Measurements from ENCODE around the gene FBXO27. TPM values are rescaled to one million over a fixed set of nuclear protein-coding genes. Genes with fewer than 3 reads are reported as not detected.
A peak's percentile ranks its signal among the peaks of the same experiment; 100 is the strongest.

FBXO27 gene
- total RNA-seq, 1 donor from 2014 or later = 144 TPM

DNA sequence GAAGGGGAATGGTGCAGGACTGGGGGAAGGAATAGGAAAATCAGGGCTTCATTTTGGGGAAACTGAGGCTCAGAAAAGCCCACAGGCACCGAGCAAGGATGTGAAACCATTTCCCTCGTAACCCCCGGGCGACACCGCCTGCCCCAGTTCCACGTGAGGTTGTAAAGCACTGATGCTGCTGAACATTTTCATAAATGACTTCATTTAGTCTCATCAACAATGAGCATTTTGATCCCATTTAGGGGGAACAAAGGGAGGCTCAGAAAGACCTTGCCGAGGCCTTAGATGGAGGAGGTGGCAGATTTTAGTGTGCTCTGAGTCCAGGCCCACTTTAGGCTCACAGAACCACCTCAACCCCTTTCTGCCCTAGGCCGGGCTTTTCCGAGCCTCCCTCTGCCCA lies 20.5 kb upstream of the FBXO27 start:
- Histone ChIP-seq H3K27me3 (no peaks in the 10 kb centered on the region), H3K4me3 (no peak overlapping the region), H3K36me3 (no peaks in the 10 kb centered on the region), H3K9me3 (no peaks in the 10 kb centered on the region), H3K4me1 (no peaks in the 10 kb centered on the region), H3K27ac (no peak overlapping the region)
- no peak for DNase-seq (ENCODE audit: low spot score in 2 of 2)
- intact Hi-C loops (cut with DNase I) = no loop called here
- TF ChIP-seq, protein P1, sequence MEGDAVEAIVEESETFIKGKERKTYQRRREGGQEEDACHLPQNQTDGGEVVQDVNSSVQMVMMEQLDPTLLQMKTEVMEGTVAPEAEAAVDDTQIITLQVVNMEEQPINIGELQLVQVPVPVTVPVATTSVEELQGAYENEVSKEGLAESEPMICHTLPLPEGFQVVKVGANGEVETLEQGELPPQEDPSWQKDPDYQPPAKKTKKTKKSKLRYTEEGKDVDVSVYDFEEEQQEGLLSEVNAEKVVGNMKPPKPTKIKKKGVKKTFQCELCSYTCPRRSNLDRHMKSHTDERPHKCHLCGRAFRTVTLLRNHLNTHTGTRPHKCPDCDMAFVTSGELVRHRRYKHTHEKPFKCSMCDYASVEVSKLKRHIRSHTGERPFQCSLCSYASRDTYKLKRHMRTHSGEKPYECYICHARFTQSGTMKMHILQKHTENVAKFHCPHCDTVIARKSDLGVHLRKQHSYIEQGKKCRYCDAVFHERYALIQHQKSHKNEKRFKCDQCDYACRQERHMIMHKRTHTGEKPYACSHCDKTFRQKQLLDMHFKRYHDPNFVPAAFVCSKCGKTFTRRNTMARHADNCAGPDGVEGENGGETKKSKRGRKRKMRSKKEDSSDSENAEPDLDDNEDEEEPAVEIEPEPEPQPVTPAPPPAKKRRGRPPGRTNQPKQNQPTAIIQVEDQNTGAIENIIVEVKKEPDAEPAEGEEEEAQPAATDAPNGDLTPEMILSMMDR (IDR thresholded peaks at IDR 0.05) = no peak

DNA sequence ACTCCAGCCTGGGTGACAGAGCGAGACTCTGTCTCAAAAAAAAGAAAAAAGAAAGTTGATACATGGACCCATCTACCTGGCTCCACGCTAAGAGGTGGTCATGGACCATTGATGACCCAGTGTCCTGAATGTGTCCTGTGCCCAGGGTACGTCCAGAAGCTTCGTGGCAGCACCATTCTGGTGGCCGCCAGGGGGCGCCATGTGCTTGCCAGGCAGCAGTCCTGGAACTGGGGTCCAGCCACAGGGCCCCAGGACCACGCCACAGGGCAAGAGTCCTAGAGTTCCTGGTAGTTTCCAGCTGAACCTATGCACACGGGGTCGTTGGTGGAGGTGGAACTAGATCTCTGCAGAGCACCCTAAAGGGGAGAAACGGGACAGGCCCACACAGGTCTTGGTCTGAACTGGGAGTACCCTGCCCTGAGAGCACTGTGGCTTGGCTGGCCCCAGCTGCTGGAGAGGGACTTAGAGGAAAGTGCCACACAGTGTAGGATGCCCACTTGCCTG lies 19.9 kb upstream of the FBXO27 start:
- Histone ChIP-seq H3K36me3 (no peaks in the 10 kb centered on the region), H3K4me1 (no peaks in the 10 kb centered on the region), H3K9me3 (no peaks in the 10 kb centered on the region), H3K4me3 (no peak overlapping the region), H3K27ac (no peak overlapping the region), H3K27me3 (no peaks in the 10 kb centered on the region)
- no peak for DNase-seq (ENCODE audit: low spot score in 2 of 2)
- TF ChIP-seq, protein P1 (IDR thresholded peaks at IDR 0.05) = peak; percentile 40 to 70 (median 57)
- intact Hi-C loops (cut with DNase I) = no loop called here

DNA sequence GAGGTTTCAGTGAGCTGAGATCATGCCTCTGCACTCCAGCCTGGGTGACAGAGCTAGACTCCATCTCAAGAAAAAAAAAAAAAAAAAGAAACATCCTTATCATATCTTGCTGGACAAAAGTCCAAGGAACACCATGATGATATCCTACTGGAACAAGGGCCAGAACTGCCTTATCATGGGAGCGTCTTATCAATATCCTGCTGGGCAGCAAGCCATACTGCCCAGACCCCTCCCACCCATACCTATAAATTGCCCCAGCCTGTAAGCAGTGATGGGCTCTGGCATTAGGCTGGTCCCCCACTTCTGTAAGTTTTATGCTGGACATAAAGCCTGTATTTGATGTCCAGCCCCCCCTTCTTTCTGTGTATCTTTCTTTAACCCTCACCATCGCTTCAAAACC lies 14.7 kb upstream of the FBXO27 start:
- DNase-seq (ENCODE audit: low spot score in 2 of 2) = no peak
- Histone ChIP-seq H3K27ac (no peak overlapping the region), H3K36me3 (no peaks in the 10 kb centered on the region), H3K4me1 (no peaks in the 10 kb centered on the region), H3K9me3 (no peaks in the 10 kb centered on the region), H3K4me3 (no peak overlapping the region), H3K27me3 (no peaks in the 10 kb centered on the region)
- TF ChIP-seq, protein P1 (IDR thresholded peaks at IDR 0.05) = no peak
- intact Hi-C loops (cut with DNase I) = no loop called here

- H3K4me3 ChIP-seq = no peak overlapping the region
- DNase-seq (ENCODE audit: low spot score in 2 of 2) = no peak
- no peak overlapping the region for H3K27ac ChIP-seq
- TF ChIP-seq, protein P1 (IDR thresholded peaks at IDR 0.05) = no peak
- no peaks in the 10 kb centered on the region for H3K27me3 ChIP-seq
- intact Hi-C loops (cut with DNase I) = no loop called here
- no peaks in the 10 kb centered on the region for H3K4me1 ChIP-seq
- no peaks in the 10 kb centered on the region for H3K9me3 ChIP-seq
- H3K36me3 ChIP-seq = no peaks in the 10 kb centered on the region
Observed at GRCh38 chr19:39046037-39046821, 13.9 kb upstream of the FBXO27 start.

DNA sequence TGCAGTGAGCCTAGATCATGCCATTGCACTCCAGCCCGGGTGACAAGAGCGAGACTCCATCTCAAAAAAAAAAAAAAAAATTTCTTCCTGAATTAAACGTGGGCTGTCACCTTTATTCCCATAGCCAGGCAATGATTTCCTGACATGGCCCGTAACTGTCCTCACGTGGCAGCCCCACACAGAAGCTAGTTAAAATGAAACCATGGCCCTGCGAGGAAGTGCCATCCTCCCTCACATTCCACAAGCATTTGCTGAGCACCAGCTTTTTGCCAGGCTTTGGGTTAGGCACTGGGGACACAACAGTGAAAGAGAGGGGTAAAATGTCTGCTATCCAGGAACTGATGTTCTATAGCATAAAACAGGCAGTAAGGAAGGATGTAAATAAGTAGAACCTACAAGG lies 13.2 kb upstream of the FBXO27 start:
- no peaks in the 10 kb centered on the region for H3K4me1 ChIP-seq
- H3K4me3 ChIP-seq = no peak overlapping the region
- H3K27ac ChIP-seq = no peak overlapping the region
- no peak for DNase-seq (ENCODE audit: low spot score in 2 of 2)
- intact Hi-C loops (cut with DNase I) = no loop called here
- H3K36me3 ChIP-seq = no peaks in the 10 kb centered on the region
- H3K27me3 ChIP-seq = no peaks in the 10 kb centered on the region
- TF ChIP-seq, protein P1 (IDR thresholded peaks at IDR 0.05) = no peak
- H3K9me3 ChIP-seq = no peaks in the 10 kb centered on the region

Measured in ascending aorta (tissue), 2 donors.